Hematopoietic multipotent progenitor cell treated with erythropoietin and hydrocortisone succinate and interleukin-3 and kit ligand, for 15 days (in vitro differentiated cells): ENCODE data around the gene PLPPR1.
"Not testable (repeated sequence)": the region's sequence is repeated elsewhere in the genome, so short reads cannot be mapped to it uniquely, and the experiment has no call there.

Source experiments
- DNase-seq: peaks from one replicate; pipeline ENCODE4 v3.0.0-alpha.2; 2015; ENCODE audit warnings: low spot score

Gene PLPPR1

DNA sequence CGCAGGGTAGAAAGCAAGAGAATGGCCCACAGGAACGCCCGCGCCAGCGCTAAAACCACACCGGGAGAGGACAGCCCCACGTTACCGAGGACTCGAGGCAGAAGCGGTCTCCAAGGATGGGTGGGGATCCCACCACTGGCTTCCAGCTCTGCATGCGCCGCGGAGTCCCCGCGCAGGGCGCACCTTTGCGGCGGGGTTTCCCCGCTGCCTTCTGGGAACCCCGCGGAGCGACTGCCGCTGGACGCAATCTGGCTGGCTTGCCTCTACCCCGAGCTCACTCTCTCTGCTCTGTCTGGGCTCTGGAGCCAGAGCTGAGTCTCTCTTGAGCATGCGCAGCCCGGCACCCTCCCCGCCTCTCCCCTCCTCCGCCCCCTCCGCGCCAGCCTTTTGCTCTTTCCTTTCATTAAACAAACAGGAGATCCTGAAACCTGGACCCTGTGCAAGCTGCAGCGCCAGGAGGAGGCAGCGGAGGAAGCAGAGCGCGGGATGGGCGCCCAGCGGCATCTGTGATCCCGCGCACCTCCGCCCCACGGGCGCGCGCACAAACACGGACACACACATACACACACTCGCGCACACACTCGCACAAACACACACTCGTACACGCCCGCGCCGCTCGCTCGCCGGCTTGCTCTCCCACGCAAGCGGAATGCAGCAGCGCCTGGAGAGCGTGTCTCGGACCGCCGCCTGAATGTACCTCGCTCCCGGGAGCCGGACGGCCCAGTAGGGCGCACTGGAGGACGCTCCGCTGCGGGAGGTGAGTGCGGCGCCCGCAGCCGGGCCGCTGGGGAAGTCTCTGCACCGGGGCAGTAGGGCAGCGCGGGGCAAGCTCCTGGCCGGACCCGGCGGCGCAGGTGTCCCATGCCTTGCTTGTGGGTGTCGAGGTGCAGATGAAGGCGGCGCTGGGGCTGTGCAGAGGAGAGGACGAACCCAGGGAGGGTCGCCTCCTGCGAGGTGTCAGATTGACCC is at the start of gene PLPPR1:
PLPPR1 (plus strand) TSS at position 382 of the 969 bp plus-strand sequence.
- no peak for DNase-seq

GRCh38 chr9:100989731-100990130 is 38.8 kb upstream of the PLPPR1 start:
- DNase-seq = no peak

DNA sequence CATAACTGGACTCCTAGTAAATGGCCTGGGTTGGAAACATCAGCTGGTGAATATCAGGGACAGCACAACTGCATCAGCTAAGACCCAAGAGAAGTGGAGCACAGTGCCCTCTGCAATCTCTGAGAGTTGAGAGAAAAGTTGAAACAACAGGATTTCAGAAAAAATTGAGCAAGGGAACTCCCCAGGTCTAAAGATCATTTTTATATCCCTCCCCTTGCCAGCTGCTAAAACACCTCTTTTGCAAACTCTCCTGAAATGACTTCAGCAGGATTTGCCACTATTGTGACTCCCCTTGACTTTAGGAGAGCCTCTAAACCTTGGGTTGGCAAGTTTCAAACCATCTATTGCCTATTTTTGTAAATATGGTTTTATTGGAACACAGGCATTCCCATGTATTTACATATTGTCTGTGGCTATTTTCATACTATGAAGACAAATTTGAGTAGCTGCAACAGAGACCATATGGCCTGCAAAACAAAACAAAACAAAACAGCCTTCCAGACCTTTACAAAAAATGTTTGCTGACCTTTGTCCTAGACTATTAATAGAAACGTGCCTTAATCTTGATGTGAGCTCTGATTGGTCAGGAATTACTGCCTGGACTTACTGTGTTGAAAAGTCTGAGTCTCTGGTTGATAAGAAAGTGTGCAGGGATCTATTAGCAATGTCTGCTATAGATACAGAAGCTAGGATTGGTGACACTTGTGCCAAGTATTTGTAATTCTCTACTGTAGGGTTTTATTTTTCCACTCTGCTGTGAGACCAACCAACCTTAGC is 37.7 kb upstream of the PLPPR1 start:
- no peak for DNase-seq

- no peak for DNase-seq
Observed at GRCh38 chr9:100992632-100993031, 35.9 kb upstream of the PLPPR1 start.

DNA sequence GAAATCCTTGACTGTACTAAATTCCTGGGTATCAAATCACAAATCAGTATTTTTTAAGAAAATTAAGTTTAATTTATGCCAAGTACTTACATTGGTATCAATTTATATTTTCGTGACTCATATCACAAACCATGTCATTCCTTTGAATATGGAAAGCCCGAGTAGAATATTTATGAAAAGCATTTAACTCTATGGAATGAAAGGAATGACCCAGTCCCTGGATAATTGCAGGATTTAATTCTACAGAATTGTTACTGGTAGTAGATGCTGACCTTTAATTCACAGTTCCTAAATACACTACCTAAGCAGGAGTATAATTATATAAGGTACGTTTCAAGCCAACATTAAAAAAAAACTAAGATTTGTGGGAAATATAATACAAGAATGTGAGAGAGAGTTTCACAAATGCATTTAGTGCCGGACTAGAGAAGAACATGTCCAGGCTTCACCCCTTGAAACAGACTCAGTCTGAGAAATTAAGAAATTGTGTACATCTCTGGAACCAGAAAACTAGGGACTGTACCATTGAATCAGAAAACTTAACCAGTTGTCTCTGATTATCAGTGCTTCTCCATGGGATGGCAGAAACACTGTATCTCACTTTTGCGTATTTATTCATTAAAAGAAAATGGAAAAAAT is 28.5 kb upstream of the PLPPR1 start:
- no peak for DNase-seq

GRCh38 chr9:101005246-101005645 is 23.3 kb upstream of the PLPPR1 start:
- no peak for DNase-seq

DNA sequence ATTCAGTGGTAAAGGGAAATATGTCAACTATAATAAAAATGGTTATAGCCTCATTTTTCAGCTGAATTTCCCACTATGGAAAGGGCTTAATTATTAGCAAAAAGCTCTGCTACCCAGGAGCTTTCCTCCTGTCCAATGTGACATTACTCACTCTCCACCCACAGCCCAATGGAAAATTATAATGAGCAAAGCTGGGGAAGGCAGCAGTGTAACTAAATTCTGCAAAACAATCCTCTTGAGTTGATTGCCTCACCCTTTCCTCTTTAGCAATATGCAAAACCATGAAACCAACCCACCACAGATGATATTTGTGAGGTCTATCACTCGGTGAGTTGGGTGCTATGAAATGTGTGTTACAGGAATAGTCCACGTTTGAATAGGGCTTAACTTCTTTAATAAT is 14.0 kb upstream of the PLPPR1 start:
- DNase-seq = no peak

DNA sequence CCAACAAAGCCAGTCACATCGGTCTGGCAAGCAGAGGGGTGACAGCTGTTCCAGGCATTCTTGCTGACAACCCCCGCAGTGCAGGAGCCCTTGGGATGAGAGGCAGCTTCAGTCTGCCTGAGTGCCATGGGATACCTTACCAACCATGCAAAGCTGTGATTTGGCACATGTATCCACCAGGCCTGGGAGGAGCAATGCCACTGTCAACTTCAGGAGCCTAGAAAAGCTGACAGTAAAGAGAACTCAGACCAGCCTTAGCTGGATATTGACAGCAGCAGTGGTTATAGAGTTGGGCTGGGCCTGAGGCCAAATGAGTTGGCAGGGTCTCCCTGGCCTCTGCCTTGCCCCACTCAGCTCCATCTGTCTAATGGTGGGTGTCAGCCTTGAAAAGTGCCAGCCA is 10.1 kb upstream of the PLPPR1 start:
- DNase-seq = no peak

DNA sequence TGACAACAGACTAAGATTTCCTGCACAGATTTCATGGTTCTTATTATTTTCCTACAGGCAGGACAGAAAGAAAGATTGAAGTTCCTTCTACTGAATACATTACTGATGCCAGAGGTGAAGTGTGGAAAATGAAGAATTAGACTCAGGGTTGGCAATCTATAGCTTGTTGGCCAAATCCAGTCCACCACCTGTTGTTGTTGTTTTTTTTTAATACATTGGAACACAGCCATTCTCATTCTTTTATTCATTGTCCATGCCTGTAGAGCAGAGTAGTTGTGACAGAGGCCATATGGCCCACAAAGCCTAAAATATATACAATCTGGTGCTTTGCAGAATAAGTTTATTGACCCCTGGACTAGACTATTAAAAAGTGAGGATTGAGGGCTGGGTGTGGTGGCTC is 5.8 kb upstream of the PLPPR1 start:
- DNase-seq = no peak

- DNase-seq = no peak
Observed at GRCh38 chr9:101025940-101026339, 2.6 kb upstream of the PLPPR1 start.

DNA sequence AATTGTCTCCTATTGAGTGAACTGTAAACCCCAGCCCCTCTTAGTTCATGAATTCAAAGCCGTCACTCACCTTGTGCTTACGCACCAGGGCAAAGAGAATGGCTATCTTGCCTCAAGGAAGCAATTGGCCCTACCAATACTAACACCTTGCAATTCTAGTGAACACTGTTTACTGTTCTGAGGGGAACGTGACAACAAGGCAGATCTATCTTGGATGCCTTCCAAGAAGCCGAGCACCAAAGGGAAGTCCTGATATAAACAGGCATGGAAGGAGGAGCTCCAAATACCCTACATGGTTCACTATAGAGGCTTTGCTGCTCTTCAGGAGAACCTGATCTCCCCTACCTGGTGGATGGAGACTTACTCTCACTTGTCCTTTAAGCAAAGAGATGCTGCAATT is 1.7 kb upstream of the PLPPR1 start:
- no peak for DNase-seq

DNA sequence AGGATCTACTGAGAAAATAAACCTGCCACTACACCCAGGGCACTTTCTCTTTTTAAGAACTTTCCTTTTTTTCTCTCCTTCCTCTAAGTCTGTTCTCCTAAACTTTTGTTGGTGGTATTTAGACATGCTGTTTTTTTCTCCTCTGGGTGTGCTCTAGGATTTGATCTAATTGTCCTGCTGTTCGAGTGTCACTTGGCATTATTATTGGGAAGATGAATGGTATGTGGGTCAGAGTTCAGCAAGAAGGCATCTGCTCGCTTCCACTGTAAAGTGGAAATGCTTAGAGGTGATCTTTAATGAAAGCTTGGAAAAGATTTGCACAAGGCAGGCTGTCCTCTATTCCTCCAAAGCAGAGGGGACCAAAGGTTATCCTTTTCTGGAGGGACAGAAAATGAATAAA is 1.3 kb upstream of the PLPPR1 start:
- no peak for DNase-seq

GRCh38 chr9:101027733-101028345 is 688 bp upstream of the PLPPR1 start:
- DNase-seq = no peak

- no peak for DNase-seq
Observed at GRCh38 chr9:101029315-101030085, 973 bp downstream of the PLPPR1 start.

DNA sequence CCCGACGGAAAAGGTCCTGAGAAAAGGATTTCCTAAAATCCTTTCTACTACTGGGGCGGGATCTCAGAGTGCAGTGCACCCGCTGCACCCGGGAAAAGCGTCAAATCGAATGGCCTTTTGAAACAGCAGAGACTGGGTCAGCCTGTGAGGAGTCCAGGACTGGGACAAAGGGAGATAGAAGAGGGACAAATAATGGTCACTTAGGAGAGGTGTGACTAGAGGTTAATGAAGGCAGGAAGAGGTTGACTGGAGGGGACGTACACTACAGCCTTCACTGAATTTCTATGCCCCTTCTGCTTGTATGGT is 1.5 kb downstream of the PLPPR1 start:
- DNase-seq = no peak

DNA sequence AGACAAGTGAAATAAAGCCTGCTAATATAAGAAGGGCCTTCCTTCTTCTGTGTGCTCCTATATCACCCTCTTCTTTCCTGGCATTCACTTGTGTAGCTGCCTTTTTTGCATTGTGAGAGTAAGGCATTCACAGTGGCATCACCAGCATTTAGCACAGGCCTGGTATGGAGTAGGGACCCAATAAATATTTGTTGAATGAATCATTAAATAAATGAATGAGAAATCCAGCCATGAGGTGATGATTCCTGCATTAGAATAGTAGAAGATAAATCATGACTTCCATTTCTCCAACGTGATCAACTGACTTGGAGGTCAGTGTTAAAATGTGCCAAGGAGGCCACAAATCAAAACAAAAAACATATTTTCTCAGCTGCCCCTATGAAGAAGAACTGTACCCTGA is 3.9 kb downstream of the PLPPR1 start:
- no peak for DNase-seq

DNA sequence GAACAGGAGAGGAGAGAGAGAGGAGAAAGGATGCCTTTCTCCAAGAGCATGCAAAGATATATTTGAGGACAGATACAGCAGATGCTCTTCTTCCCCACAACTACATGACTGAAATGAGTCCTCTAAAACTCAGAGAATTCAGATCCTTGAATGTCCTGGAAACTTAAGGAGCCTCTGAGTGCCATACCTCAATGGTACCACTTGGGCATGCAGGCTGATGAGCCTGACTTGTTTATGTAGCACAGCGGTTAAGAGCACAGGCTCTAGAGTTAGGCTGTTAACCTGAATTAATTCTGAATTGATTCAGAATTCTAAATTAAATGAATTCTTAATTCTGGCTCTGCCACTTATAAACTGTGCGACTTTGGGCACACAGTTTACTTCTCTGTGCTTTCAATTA is 5.7 kb downstream of the PLPPR1 start:
- no peak for DNase-seq

- no peak for DNase-seq
Observed at GRCh38 chr9:101035098-101035497, 6.6 kb downstream of the PLPPR1 start.

- DNase-seq = no peak
Observed at GRCh38 chr9:101037430-101037829, 8.9 kb downstream of the PLPPR1 start.

- no peak for DNase-seq
Observed at GRCh38 chr9:101038488-101038887, 10.0 kb downstream of the PLPPR1 start.

GRCh38 chr9:101039581-101039980 is 11.1 kb downstream of the PLPPR1 start:
- DNase-seq = not testable (repeated sequence)
